AML-193 (cell line): ENCODE data around the gene CLTCL1.
"Not testable (repeated sequence)": the region's sequence is repeated elsewhere in the genome, so short reads cannot be mapped to it uniquely, and the experiment has no call there.

Experiments
- DNase-seq, 2 experiments: peaks; one replicate each; lab custom pipeline; 2025; lab: John Stamatoyannopoulos, UW

Gene CLTCL1

DNA sequence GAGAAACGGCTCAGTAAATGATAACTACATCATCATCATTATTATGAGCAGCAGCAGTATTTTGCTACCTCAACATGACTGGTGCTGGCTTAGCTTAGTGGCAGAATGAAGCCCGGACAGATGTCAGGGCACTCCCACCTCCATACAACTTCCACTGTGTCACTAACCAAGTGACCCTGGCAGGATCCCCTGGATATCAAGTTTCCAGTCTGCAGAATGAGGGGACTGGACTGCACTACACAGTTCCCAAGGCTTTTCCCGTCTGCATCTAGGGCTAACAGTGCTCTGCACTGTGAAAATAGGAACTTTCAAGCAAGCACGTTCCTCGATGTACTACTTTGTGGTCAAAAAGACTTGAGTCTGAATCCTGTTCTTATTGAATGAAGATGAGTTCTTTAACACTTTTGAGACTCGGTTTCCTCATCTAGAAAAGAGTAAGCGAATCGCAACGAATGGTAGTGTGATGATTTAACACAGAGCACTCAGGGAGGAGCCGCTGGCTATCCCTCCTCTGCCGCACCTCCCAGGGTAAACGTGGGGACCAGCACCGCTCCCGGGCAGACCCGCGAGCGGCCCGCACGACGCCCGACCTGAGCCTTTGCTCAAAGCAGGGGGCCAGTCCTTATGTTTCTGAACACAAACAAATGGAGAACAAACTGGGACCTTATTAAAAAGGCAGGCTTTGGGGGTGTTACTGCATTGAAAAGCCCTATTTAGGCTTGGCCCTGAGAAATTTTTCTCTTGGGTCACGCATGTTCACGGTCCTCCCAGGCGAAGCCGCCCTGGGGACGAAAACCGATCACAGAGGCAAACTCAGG lies 910 bp downstream of the CLTCL1 start:
- DNase-seq, result no peak

DNA sequence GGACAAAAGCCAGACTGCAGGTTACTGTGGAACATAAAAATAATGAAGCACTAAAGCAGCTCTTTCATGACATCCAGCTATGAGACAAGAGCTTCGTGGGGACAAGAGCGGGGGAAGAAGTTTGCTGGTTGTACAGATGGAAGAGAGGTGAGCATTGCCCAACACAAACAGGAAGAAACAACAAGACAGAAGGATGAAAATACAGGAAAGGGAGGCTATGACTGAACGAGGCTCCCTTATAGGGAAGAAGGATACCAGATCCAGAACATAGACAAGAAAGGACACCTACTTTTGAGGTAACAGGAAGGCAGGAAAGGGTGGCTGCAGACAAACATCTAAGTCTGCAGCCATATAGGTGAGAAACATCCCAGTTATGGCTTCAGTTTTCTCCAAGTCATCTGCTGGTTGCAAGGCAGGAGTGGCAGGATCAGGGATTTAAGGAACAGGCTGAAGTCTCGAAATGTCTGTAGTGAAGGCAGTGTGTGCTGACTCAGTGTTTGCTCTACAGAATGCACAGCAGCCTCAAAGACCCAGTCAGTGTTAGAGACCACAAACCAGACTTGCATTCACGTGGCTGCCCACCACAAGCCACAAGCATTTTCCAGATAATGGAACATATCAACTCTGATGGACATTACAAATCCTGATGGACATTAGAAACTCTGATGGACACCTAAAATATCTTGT lies 1.9 kb downstream of the CLTCL1 start:
- DNase-seq, result no peak

DNA sequence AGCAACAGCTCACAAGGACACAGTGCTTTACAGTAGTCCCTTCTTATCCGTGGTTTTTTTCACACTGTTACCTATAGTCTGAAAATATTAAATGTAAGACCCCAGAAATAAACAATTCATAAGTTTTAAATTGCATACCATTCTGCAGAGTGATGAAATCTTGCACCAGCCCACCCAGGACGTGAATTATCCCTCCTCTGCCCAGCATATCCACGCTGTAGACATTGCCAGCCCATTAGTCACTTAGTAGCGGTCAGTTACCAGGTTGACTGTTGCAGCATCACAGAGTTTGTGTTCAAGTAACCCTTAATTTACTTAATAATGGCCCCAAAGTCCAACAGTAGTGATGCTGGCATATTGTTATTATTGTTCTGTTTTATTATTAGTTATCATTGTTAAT lies 3.6 kb downstream of the CLTCL1 start:
- no peak for DNase-seq

DNA sequence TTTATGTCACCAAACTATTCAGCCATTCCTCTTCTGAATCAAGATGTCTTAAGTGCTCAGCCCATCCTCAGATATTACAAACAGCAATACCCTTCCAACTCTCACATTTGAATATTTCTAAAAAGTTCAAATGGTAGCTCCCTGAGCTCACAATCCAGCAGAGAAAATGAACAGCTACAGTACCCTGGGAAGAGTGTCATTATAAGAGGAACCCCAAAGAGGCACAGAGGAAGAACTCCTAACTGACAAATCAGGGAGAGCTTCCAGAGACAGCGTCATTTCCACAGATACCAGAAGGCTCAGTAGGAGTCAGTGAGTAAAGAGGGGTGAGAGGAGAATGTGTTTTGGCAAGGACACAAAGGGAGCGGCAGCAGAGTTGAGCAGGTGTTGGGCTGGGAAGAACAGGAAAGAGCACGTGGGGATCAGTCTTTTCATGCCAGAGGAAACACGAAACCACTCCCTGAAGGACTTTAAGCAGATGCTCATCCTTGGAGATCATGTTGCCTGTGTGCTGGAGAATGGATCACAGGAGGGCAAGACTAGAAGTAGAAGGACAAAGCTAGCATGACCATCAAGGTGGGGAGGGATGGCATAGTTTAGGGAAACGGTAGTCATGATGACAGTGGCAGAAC lies 4.3 kb downstream of the CLTCL1 start:
- no peak for DNase-seq

DNA sequence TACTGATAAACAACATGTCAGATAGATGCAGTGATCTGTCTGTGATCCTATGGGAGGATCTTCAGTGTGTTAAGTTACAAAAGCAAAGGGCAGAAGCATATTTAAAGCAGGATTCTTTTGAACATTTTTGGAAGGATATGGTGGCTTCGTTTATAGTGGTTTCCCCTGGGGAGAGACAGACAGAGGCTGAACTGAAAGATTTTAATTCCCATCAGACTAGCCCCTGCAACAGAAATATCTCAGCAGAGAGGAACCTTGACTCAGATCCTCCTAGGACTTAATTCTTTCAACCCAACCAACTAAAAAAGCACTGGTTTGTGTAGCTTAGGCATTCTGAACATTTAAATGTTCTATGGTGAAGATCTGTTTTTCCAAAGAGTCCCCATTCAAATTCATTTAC lies 5.7 kb downstream of the CLTCL1 start:
- no peak for DNase-seq

DNA sequence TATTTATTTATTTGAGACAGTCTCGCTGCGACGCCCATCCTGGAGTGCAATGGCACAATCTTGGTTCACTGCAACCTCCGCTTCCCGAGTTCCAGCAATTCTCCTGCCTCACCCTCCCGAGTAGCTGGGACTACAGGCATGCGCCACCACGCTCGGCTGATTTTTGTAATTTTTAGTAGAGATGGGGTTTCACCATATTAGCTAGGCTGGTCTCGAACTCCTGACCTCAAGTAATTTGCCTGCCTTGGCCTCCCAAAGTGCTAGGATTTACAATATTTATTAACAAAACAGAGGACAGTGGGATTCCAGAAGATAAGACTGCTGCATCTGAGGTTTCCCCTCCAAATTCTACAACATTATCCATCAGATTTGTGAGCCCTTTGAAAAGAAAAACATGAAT lies 12.4 kb downstream of the CLTCL1 start:
- DNase-seq, result not testable (repeated sequence)

DNA sequence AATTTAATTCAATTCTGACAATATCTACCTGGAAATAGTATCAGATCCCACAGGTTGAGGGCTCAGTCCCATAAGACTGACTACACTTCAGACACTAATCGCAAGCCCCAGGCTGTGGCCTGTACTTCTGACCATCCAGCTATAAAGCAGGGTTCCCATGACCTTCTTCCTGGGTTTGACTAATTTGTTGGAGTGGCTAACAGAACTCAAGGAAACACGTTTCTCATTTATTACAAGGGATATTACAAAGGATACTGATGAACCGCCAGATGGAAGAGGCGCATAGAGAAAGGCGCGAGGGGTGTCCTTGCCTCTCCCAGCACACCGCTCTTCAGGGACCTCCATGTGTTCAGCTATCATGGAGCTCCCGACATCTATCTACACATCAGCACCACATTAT lies 13.7 kb downstream of the CLTCL1 start:
- DNase-seq, result no peak

DNA sequence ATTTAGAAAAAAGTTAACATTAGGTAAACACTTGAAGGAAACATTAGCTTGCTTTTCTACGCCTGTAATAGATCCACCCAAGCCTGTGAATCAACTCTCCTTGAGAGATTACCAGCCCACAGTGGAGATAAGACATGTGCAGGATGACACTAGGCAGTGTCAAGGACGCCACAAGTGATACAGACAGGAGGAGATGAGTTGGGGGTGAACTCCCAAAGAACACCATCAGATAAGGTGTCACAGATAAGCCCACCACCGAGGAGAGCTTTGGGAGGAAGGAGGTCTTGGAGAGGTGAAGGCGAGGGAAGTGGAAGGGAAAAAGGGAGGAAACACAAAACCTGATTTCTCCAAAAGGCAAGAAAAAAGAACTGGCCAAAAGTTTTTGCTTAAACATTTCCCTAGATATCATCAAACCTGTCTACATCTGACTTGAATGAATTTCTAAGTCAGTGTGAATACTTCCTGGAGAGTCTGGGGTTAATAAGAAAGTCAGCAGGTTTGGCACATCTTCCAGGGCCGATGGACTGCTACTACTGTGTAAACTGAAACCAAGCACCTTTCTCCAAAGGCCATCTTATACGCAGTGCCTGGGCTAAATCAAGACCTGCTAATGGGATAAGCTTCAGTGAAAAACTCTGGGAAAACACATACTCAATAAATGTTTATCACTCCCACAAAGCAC lies 15.5 kb downstream of the CLTCL1 start:
- no peak for DNase-seq

DNA sequence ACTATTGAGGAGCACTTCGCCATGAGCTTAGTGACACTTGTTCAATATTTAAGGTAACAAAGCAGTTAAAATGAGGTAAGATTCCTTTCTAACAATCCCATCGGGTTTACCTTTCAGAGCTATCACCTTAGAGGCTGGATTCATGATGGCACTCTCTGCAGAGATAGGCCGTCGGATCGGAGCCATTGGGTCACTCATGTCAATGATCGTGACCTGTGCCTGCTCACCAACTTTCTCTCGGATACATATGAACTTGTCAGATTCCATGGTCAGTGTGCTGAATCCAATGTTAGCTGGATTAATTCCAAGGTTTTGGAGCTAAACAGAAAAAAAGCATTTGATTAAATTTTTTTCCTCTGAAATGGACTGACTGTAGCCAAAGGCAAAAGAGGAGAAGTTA lies 16.0 kb downstream of the CLTCL1 start:
- no peak for DNase-seq

DNA sequence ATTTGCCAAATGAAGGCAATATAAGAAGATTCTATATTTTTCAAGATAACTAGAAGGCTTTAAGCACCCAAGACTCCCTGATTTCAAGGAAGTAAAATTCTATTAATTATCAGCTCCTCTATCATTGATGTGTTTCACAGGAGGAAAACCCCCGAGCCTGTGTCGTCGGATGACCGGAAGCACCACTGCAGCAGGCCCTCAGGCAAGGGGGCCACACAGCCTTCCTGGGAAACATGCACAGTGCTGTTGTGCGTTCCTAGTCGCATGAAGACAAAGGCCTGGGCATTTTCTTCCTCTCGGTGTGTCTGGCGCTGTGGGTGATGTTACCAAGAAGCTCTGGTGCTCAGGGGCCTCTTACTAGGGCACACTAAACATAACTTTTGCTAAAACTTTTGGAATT lies 16.4 kb downstream of the CLTCL1 start:
- DNase-seq, result no peak

DNA sequence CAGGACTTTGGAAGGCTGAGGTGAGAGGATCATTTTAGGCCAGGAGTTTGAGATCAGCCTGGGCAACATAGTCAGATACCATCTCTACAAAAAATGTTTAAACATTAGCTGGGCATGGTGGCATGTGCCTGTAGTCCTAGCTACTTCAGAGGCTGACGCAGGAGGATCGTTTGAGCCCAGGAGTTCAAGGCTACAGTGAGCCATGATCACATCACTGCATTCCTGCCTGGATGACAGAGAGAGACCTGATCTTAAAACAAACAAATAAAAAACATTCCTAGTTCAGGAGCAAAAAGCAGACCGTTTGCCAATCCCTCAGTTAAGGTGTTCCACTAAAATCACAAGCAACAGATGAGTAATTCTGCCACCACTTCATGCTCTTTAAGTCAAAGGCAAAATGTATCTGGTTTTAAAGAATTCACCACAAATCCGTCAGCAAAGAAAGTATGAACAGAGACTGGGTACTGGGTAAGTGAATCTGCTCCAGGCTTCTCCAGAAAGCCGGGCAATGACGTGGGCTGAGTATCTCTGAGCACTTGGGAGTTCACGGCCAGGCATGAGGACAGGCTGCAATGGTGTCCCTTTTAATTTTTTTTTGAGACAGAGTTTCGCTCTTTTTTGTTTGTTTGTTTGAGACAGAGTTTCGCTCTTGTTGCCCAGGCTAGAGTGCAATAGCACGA lies 19.5 kb downstream of the CLTCL1 start:
- no peak for DNase-seq

DNA sequence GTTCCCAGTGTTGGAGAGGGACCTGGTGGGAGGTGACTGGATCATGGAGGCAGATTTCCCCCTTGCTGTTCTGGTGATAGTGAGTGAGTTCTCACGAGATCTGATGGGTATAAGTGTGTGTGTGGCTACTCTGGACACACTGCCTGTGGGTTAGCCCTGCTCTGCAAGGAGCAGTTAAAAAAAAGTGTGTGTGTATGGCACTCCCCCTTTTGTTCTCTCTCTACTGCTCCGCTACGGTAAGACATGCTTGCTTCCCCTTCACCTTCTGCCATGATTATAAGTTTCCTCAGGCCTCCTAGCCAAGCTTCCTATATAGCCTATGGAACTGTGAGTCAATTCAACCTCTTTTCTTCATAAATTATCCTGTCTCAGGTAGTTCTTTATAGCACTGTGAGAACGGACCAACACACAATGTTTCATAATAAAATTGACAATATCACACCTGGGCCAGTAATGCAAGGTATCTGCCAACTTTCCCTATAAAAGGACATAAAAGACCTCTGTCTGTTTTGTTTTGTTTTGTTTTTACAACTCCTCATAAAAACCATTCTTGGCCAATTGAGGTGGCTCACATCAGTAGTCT lies 20.2 kb downstream of the CLTCL1 start:
- DNase-seq, result no peak

DNA sequence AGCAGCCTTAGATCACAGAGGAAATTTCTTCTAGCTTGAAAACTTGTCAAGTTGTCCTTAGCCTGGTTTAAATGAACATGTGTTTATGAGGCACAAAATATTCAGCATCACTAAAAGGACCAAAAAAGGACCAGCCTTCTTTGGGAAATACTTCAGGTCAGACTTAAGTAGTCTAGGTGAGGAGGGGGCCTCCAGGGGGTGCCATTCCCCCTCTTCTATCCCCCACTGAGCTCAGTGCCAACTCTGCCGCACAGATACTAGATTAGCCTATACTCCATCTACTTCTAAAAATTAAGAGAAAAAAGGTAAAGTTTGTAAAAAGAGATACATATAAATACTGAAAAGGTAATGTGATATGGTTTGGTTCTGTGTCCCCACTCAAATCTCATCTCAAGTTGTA lies 20.6 kb downstream of the CLTCL1 start:
- DNase-seq, result no peak

DNA sequence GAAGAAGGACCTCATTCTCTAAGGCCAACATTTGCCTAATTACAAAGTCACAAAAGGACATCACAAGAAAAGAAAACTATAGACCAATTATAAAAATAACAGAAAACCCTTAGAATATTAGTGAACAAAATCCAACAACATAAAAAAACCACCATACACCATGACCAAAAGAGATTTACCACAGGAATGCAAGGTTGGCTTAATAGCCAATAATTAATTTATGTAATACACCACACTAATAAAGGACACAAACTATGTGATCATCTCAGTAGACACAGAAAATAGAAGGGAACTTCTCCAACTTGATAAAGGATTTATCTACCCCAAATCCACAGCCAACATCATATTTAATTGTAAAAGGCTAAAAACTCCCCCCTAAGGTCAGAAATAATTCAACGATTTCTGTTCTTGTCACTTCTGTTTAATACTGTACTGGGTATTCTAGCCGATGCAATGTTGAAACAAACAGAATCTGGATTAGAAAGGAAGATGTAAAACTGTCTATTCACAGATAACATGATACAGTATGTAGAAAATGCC lies 24.9 kb downstream of the CLTCL1 start:
- no peak for DNase-seq

DNA sequence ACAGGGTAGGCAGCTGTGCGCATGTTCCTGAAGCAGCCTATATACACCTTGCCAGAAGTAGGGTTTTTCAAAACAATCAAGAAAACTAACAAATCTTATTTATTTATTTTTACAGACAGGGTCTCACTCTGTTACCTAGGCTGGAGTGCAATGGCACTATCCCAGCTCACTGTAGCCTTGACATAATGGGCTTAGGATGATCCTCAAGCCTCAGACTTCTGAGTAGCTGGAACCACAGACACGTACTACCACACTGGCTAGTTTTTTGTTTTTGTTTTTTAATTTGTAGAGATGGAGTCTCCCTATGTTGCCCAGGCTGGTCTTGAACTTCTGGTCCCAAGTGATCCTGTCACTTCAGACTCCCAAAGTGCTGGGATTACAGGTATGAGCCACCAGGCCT lies 25.7 kb downstream of the CLTCL1 start:
- no peak for DNase-seq

DNA sequence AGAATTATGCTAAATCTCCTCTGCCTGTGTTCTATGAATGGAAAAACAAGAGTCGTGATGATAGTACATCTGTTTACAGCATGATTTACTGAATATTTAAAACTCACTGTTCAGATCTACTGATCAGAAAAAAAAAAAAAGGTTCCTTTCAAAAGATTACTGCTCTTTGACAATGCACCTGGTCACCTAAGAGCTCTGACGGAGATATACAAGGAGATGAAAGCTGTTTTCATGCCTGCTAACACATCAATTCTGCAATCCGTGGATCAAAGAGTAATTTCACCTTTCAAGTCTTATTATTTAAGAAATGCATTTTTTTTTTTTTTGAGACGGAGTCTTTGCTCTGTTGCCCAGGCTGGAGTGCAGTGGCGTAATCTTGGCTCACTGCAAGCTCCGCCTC lies 30.7 kb downstream of the CLTCL1 start:
- DNase-seq, result no peak

DNA sequence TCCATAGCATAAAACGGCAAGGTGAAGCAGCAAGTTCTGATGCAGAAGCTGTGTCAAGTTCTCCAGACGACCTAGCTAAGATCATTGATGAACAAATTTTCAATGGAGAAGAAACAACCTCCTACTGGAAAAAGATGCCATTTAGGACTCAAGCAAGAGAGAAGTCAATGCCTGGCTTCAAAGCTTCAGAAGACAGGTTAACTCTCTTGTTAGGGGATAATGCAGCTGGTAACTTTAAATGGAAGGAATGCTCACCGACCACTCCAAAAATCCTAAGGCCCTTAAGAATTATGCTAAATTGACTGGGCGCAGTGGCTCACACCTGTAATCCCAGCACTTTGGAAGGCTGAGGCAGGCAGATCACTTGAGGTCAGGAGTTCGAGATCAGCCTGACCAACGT lies 31.3 kb downstream of the CLTCL1 start:
- DNase-seq, result no peak

DNA sequence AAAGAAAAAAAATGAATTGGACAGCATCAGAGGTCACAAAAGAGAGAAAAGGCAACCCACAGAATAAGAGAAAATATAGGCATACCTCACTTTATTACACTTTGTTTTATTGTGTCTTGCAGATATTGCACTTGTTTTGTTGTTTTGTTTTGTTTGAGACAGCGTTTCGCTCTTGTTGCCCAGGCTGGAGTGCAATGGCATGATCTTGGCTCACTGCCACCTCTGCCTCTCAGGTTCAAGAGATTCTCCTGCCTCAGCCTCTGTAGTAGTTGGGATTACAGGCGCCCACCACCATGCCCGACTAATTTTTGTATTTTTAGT lies 32.6 kb downstream of the CLTCL1 start:
- not testable (repeated sequence) for DNase-seq

DNA sequence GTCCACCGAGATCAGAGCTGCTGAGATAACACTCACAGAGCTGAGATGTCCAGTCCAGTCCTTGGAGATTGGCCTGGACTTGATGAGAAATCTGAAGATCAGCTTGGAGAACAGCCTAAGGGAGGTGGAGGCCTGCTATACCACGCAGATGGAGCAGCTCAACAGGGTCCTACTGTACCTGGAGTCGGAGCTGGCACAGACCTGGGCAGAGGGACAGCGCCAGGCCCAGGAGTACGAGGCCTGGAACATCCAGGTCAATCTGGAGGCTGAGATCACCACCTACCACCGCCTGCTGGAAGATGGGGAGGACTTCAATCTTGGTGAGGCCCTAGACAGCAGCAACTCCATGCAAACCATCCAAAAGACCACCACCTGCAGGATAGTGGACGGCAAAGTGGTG lies 33.1 kb downstream of the CLTCL1 start:
- no peak for DNase-seq

DNA sequence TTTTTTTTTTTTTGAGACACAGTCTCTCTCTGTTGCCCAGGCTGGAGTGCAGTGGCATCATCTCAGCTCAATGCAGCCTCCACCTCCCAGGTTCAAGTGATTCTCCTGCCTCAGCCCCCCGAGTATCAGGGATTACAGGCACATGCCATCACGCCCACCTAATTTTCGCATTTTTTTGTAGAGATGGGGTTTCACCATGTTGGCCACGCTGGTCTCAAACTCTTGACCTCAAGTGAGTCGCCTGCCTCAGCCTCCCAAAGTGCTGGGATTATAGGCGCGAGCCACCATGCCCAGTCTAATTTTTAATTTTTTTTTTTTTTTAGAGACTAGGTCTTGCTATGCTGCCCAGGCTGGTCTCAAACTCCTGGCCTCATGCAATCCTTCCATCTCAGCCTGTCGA lies 35.2 kb downstream of the CLTCL1 start:
- not testable (repeated sequence) for DNase-seq

DNA sequence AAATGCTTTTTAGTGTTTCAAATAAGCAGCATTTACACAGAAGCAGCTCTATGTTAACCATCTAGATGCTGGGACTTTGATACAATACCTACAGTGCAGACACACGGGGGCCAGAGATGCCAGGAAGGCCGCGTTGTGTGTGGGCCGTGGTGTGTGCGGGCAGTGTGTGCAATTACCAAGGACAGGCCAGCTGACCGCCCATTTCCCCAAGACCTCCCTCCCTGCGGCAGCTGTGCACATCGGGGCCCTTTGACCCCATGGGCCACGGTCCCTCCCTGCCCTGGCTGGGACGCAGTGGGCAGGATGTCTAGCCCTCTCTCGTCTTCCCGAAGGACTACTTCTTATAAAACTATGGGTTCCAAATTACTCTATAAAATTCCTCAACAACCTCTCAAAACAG lies 38.4 kb downstream of the CLTCL1 start:
- DNase-seq, result no peak
